Stomach (tissue), 9 donors: ENCODE measurements around the gene TSTD1. TPM values are rescaled to one million over a fixed set of nuclear protein-coding genes. Genes with fewer than 3 reads are reported as not detected.

Source experiments
- DNase-seq, 2 donors: peaks; one replicate each; pipeline versions ENCODE4 v3.0.0 to v3.0.0-alpha.2; 2013 to 2019
- H3K27ac ChIP-seq, 5 donors: fragments of 200-600 bp in 4 of 5; sonication (generic) in 4 of 5; one replicate each; pipeline ENCODE4 v1.5.1; 2013 to 2019; ENCODE audit warnings: mild to moderate bottlenecking in 1 of 5, moderate library complexity in 1 of 5
- H3K27me3 ChIP-seq, 3 donors: fragments of 200-600 bp; sonication (generic); one replicate each; pipeline ENCODE4 v1.5.1; 2017 to 2019; ENCODE audit warnings: mixed run types in 1 of 3
- H3K36me3 ChIP-seq, 4 donors: fragments of 200-600 bp; sonication (generic); 1 replicate in 3 of 4; 2 replicates in 1 of 4; pipeline ENCODE4 v1.5.1; 2016 to 2019
- H3K4me1 ChIP-seq, 4 donors: fragments of 200-600 bp; sonication (generic); one replicate each; pipeline ENCODE4 v1.5.1; 2016 to 2019
- H3K4me3 ChIP-seq, 4 donors: fragments of 200-600 bp; sonication (generic) in 3 of 4; one replicate each; pipeline ENCODE4 v1.5.1; 2016 to 2019; ENCODE audit warnings: mild to moderate bottlenecking in 1 of 4
- H3K9me3 ChIP-seq, 4 donors: fragments of 200-600 bp; sonication (generic); one replicate each; pipeline ENCODE4 v1.5.1; 2016 to 2019
- EP300 ChIP-seq: sonication (generic); formaldehyde crosslinking; IDR thresholded peaks from one replicate; pipeline ENCODE4 v1.6.1; 2017; ENCODE audit warnings: antibody characterized with exemption
- POLR2A ChIP-seq, 4 donors: fragments of 450-650 bp; IDR thresholded peaks; one replicate each; pipeline ENCODE4 v1.6.1; 2016; ENCODE audit warnings: antibody characterized with exemption in 4 of 4, control low read depth in 2 of 4, mild to moderate bottlenecking in 1 of 4, moderate library complexity in 1 of 4
- POLR2AphosphoS5 ChIP-seq, 3 donors: sonication (generic); formaldehyde crosslinking; IDR thresholded peaks; one replicate each; pipeline ENCODE4 v1.6.1; 2016; ENCODE audit warnings: antibody characterized with exemption in 3 of 3
- WGBS, 5 donors: extraction: QIAGEN DNeasy Blood & Tissue Kit in 3 of 5; methylation state at CpG; one replicate each; pipeline versions ENCODE4 v1.1.5 to v1.1.7; 2013 to 2018; 5-methylcytosine and 5-hydroxymethylcytosine counted together
- intact Hi-C: fragments of 100-400 bp; cut with DNase I; formaldehyde crosslinking; loops from one replicate; pipeline ENCODE4 v1.15.1; 2023; ENCODE audit warnings: low total_unique reads
- polyA plus RNA-seq, 3 donors: library from polyadenylated mRNA; stranded (reverse); fragments of 200-250 nt; gene quantifications; one replicate each; pipeline ENCODE4 v1.2.3, GENCODE V29; 2013
- total RNA-seq, 5 donors: library from RNA; depleted of rRNA; stranded (reverse); fragments of >200 nt; gene quantifications; one replicate each; pipeline versions ENCODE4 v1.1.0 to v1.2.3, GENCODE V29; 2014 to 2016
- TF ChIP-seq, protein P1 (sequence below), 7 experiments: fragments of 450-650 bp in 4 of 7; fragments of 200-600 bp in 3 of 7; sonication (generic) in 3 of 7; IDR thresholded peaks; one replicate each; pipeline ENCODE4 v1.5.1; 2016 to 2019; ENCODE audit warnings: antibody characterized with exemption in 7 of 7, control low read depth in 2 of 7, mild to moderate bottlenecking in 1 of 7
- donor health status: healthy with polysubstance abuse.
- donor health status: Bipolar disorder and iron deficiency.
- donor health status: healthy.

TSTD1 gene
- total and polyA plus RNA-seq, 8 donors = 13.2 to 186 (median 112) TPM; not detected in 1

DNA sequence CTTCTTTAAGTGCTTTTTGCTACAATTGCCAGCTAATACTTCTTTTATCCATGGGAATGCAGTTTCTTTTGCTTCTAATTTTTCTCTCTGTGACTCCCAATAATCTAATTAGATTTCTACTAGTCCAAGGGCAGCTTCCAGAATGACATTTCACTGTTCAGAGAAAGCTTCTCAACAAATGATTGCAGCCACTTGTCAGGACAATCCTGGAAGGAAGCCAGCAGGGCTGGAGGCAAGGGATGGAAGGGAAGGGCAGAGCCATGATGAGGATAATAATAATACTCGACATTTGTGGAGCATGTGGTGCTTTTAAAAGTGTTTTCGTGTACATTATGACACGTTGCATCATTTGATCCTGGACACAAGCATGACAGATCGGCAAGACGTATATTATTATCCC lies 37.2 kb downstream of the TSTD1 start:
- no peak for DNase-seq
- Histone ChIP-seq H3K4me3 (no peak overlapping the region), H3K4me1 (peaks cover 0 to 29% (median 6%) of the 10 kb centered on the region in 4 donors), H3K36me3 (peaks cover 24 to 42% (median 34%) of the 10 kb centered on the region in 4 donors), H3K27ac (no peak overlapping the region), H3K9me3 (no peaks in the 10 kb centered on the region), H3K27me3 (no peaks in the 10 kb centered on the region)
- intact Hi-C loops = no loop called here
- WGBS, 5 donors = 47 to 67% (median 63%) methylated on average over 5 of the region's 5 CpGs
- TF ChIP-seq, protein P1, sequence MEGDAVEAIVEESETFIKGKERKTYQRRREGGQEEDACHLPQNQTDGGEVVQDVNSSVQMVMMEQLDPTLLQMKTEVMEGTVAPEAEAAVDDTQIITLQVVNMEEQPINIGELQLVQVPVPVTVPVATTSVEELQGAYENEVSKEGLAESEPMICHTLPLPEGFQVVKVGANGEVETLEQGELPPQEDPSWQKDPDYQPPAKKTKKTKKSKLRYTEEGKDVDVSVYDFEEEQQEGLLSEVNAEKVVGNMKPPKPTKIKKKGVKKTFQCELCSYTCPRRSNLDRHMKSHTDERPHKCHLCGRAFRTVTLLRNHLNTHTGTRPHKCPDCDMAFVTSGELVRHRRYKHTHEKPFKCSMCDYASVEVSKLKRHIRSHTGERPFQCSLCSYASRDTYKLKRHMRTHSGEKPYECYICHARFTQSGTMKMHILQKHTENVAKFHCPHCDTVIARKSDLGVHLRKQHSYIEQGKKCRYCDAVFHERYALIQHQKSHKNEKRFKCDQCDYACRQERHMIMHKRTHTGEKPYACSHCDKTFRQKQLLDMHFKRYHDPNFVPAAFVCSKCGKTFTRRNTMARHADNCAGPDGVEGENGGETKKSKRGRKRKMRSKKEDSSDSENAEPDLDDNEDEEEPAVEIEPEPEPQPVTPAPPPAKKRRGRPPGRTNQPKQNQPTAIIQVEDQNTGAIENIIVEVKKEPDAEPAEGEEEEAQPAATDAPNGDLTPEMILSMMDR (IDR thresholded peaks at IDR 0.05) = no peak
- TF ChIP-seq POLR2A (IDR thresholded peaks at IDR 0.05) (no peak), POLR2AphosphoS5 (IDR thresholded peaks at IDR 0.05) (no peak), EP300 (no peak)

DNA sequence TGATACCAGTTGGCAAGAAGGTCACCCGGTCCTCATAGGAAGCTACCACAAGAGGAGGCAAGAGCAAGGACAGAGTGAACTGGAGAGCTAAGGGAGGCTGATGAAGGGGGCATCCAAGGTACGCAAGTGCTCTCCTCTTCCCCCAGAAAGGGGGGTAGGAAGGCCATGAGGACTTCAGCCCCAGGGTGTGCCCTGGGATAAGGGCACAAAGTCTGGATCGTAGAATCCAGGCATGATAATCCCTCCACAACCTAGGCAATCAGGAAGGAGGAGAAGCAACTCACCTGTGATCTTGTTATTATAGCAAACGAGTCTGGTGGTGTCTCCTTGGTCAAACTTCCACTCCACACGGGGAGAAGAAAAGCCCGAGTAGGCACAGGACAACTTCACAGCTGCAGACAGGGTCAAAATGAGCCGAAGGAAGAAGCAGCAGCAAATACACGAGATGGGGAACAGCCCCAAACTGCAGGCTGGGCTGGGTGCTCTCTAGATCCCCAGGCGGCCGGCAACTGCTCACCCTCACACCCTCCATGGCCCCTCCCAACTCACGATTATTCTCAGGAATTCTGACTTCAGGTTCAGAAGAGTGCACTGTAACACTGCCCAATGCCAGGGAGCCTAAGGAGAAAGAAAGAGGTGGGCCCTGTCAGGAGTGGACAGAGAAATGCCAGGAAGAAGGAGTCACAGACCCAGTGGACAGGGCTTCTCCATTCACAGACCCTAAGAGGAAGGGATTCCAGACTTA lies 37.9 kb downstream of the TSTD1 start:
- H3K9me3 ChIP-seq = no peaks in the 10 kb centered on the region
- intact Hi-C loops = no loop called here
- no peak for DNase-seq
- TF ChIP-seq POLR2AphosphoS5 (IDR thresholded peaks at IDR 0.05) (no peak), POLR2A (IDR thresholded peaks at IDR 0.05) (no peak), EP300 (no peak)
- TF ChIP-seq, protein P1 (IDR thresholded peaks at IDR 0.05) = no peak
- H3K27me3 ChIP-seq = no peaks in the 10 kb centered on the region
- H3K4me1 ChIP-seq = peaks cover 0 to 27% (median 4%) of the 10 kb centered on the region in 4 donors
- no peak overlapping the region for H3K4me3 ChIP-seq
- H3K27ac ChIP-seq = no peak overlapping the region
- 74 to 88% (median 81%) methylated on average over 11 of the region's 11 CpGs for WGBS, 5 donors
- peaks cover 24 to 45% (median 34%) of the 10 kb centered on the region in 4 donors for H3K36me3 ChIP-seq

DNA sequence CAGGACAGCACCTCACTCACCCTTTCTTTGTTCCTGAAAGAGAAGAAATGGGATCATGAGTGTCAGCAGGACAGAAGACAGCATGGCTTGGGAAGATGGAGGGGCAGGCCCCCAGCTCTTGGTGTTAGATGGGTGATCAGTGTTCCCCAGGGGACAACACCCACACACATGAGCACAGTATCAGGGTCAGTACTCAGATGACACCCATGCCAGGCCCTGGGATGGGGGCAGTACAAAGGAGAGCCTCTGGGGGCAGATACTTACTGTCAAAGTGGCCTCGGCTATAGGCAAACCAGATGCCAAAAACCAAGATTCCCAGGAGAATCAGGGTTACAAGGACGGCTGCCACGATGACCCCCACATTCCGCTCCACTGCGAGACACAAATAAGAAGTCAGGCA lies 39.4 kb downstream of the TSTD1 start:
- 92 to 95% (median 94%) methylated on average over 5 of the region's 5 CpGs for WGBS, 5 donors
- Histone ChIP-seq H3K27ac (no peak overlapping the region), H3K9me3 (no peaks in the 10 kb centered on the region), H3K36me3 (peaks cover 24 to 45% (median 34%) of the 10 kb centered on the region in 4 donors), H3K4me3 (no peak overlapping the region), H3K27me3 (no peaks in the 10 kb centered on the region), H3K4me1 (peaks cover 0 to 22% (median 4%) of the 10 kb centered on the region in 4 donors)
- intact Hi-C loops = loop anchor here (10.0 kb wide), 1 partner anchor 95 kb away; the partner anchor contains the start of gene KLHDC9
- TF ChIP-seq POLR2AphosphoS5 (IDR thresholded peaks at IDR 0.05) (no peak), EP300 (no peak), POLR2A (IDR thresholded peaks at IDR 0.05) (no peak)
- TF ChIP-seq, protein P1 (IDR thresholded peaks at IDR 0.05) = no peak
- DNase-seq = no peak

DNA sequence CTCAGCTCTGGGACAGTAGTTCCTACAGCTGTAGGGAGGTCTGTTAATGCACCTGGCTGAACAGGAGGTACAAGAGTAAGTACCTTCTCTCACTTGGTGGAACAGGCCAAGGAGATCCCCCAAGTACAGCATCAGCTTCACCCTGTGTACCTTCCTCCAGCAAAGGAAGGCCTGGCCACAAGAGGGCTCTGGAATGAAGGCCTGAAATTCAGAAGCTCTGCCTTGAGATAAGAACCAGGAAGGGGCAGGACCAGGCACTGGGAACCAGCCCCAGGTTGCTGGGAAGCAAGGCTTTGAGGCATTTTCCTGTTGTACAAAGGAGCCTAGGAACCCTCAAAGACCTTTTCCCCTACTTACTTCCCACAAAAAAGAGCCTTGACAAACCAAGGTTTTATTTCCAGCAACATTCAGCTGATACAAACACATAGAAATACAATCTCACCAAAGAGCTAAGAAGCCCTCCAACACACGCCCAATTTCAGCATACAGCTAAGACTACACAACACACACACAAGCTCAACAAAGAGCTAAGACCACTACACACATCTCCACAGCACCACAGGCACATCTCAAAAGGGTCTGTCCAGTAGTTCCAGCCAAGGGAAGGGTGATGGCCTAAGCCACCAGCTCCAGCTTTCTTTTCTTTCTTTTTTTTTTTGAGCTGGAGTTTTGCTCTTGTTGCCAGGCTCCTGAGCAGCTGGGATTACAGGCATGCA lies 41.3 kb downstream of the TSTD1 start:
- TF ChIP-seq POLR2AphosphoS5 (IDR thresholded peaks at IDR 0.05) (peak in 2 of 3 donors; percentile 22 to 89), POLR2A (IDR thresholded peaks at IDR 0.05) (no peak), EP300 (no peak)
- TF ChIP-seq, protein P1 (IDR thresholded peaks at IDR 0.05) = peak in 5 of 7 experiments; percentile 53 to 80 (median 71)
- WGBS, 5 donors = 48 to 75% (median 64%) methylated on average over 1 of the region's 1 CpG
- H3K27ac ChIP-seq = peak overlapping the region; percentile 33 to 84 (median 71)
- peaks cover 0 to 22% (median 4%) of the 10 kb centered on the region in 4 donors for H3K4me1 ChIP-seq
- no peak overlapping the region for H3K4me3 ChIP-seq
- peak; percentile 83 to 90 for DNase-seq
- H3K27me3 ChIP-seq = no peaks in the 10 kb centered on the region
- intact Hi-C loops = loop anchor here (10.0 kb wide), 1 partner anchor 97 kb away; the partner anchor contains the start of gene KLHDC9
- peaks cover 24 to 45% (median 34%) of the 10 kb centered on the region in 4 donors for H3K36me3 ChIP-seq
- no peaks in the 10 kb centered on the region for H3K9me3 ChIP-seq
